NT2/D1 (cell line): ENCODE results near the gene MAP3K5.
A peak's percentile ranks its signal among the peaks of the same experiment; 100 is the strongest.

ENCODE experiments used
- DNase-seq: peaks from one replicate; pipeline ENCODE4 v3.0.0-alpha.2; 2011; ENCODE audit warnings: low read depth, low spot score
- H3K27me3 ChIP-seq: 2 replicates; pipeline ENCODE4 v1.6.0; 2011; ENCODE audit warnings: mild to moderate bottlenecking; ENCODE audit not compliant: insufficient read length, insufficient read depth
- H3K36me3 ChIP-seq: 2 replicates; pipeline ENCODE4 v1.6.1; 2011; ENCODE audit warnings: mild to moderate bottlenecking, low read length, mixed read lengths; ENCODE audit not compliant: insufficient read depth, insufficient read length
- H3K4me1 ChIP-seq: 2 replicates; pipeline ENCODE4 v1.5.1; 2011; ENCODE audit not compliant: insufficient read depth, insufficient read length
- H3K4me3 ChIP-seq: 2 replicates; pipeline ENCODE4 v1.5.1; 2011; ENCODE audit warnings: low read depth; ENCODE audit not compliant: insufficient read length
- H3K9ac ChIP-seq: 2 replicates; pipeline ENCODE4 v1.6.0; 2011; ENCODE audit warnings: low read depth; ENCODE audit not compliant: insufficient read length
- H3K9me3 ChIP-seq: 2 replicates; pipeline ENCODE4 v1.5.1; 2011; ENCODE audit warnings: mild to moderate bottlenecking, low read length; ENCODE audit not compliant: insufficient read depth
- SUZ12 ChIP-seq: IDR thresholded peaks from 2 replicates; pipeline ENCODE4 v1.6.1; 2011; ENCODE audit not compliant: insufficient read length, insufficient read depth; ENCODE audit errors: extremely low read depth
- YY1 ChIP-seq: IDR thresholded peaks from 2 replicates; pipeline ENCODE4 v1.6.1; 2011; ENCODE audit not compliant: insufficient read length, insufficient read depth
- ZNF274 ChIP-seq: IDR thresholded peaks from 2 replicates; pipeline ENCODE4 v1.6.1; 2011; ENCODE audit warnings: mild to moderate bottlenecking, low read depth, low read length

MAP3K5 gene

GRCh38 chr6:136777651-136778050, 14.6 kb downstream of the MAP3K5 start:
- no peak overlapping the region for H3K4me3 ChIP-seq
- no peaks in the 10 kb centered on the region for H3K36me3 ChIP-seq
- no peaks in the 10 kb centered on the region for H3K27me3 ChIP-seq
- DNase-seq: no peak
- TF ChIP-seq YY1 (no peak), SUZ12 (no peak), ZNF274 (no peak)
- no peak overlapping the region for H3K9ac ChIP-seq
- no peaks in the 10 kb centered on the region for H3K4me1 ChIP-seq
- H3K9me3 ChIP-seq: no peaks in the 10 kb centered on the region

GRCh38 chr6:136775548-136775947, 16.7 kb downstream of the MAP3K5 start:
- TF ChIP-seq ZNF274: no peak
- TF ChIP-seq YY1: no peak
- no peak for TF ChIP-seq SUZ12
- H3K36me3 ChIP-seq: no peaks in the 10 kb centered on the region
- no peaks in the 10 kb centered on the region for H3K9me3 ChIP-seq
- DNase-seq: no peak
- H3K4me3 ChIP-seq: no peak overlapping the region
- no peaks in the 10 kb centered on the region for H3K4me1 ChIP-seq
- no peak overlapping the region for H3K9ac ChIP-seq
- H3K27me3 ChIP-seq: no peaks in the 10 kb centered on the region

- H3K4me1 ChIP-seq: no peaks in the 10 kb centered on the region
- no peaks in the 10 kb centered on the region for H3K9me3 ChIP-seq
- no peak overlapping the region for H3K4me3 ChIP-seq
- H3K9ac ChIP-seq: no peak overlapping the region
- DNase-seq: no peak
- no peaks in the 10 kb centered on the region for H3K27me3 ChIP-seq
- no peak for TF ChIP-seq ZNF274
- H3K36me3 ChIP-seq: no peaks in the 10 kb centered on the region
Observed at GRCh38 chr6:136775081-136775480, 17.2 kb downstream of the MAP3K5 start.

- Histone ChIP-seq H3K4me3 (no peak overlapping the region), H3K27me3 (no peaks in the 10 kb centered on the region), H3K4me1 (no peaks in the 10 kb centered on the region), H3K9ac (no peak overlapping the region), H3K36me3 (no peaks in the 10 kb centered on the region), H3K9me3 (no peaks in the 10 kb centered on the region)
- TF ChIP-seq SUZ12: no peak
- no peak for TF ChIP-seq YY1
- TF ChIP-seq ZNF274: no peak
- DNase-seq: no peak
Observed at GRCh38 chr6:136774228-136775041, 17.8 kb downstream of the MAP3K5 start.

- H3K9ac ChIP-seq: no peak overlapping the region
- no peaks in the 10 kb centered on the region for H3K36me3 ChIP-seq
- no peaks in the 10 kb centered on the region for H3K4me1 ChIP-seq
- no peaks in the 10 kb centered on the region for H3K27me3 ChIP-seq
- no peak overlapping the region for H3K4me3 ChIP-seq
- no peaks in the 10 kb centered on the region for H3K9me3 ChIP-seq
- DNase-seq: no peak
- TF ChIP-seq YY1 (no peak), SUZ12 (no peak), ZNF274 (no peak)
Observed at GRCh38 chr6:136773473-136773796, 18.8 kb downstream of the MAP3K5 start.

GRCh38 chr6:136772685-136773472, 19.4 kb downstream of the MAP3K5 start:
- no peaks in the 10 kb centered on the region for H3K36me3 ChIP-seq
- H3K9ac ChIP-seq: no peak overlapping the region
- no peaks in the 10 kb centered on the region for H3K4me1 ChIP-seq
- no peak overlapping the region for H3K4me3 ChIP-seq
- H3K27me3 ChIP-seq: no peaks in the 10 kb centered on the region
- DNase-seq: peak; percentile 11
- TF ChIP-seq SUZ12 (no peak), YY1 (no peak), ZNF274 (no peak)
- no peaks in the 10 kb centered on the region for H3K9me3 ChIP-seq

GRCh38 chr6:136771306-136771705, 21.0 kb downstream of the MAP3K5 start:
- no peak for TF ChIP-seq ZNF274
- no peak for TF ChIP-seq YY1
- no peak for TF ChIP-seq SUZ12
- Histone ChIP-seq H3K9ac (no peak overlapping the region), H3K4me1 (no peaks in the 10 kb centered on the region), H3K36me3 (no peaks in the 10 kb centered on the region), H3K27me3 (no peaks in the 10 kb centered on the region), H3K4me3 (no peak overlapping the region), H3K9me3 (no peaks in the 10 kb centered on the region)
- DNase-seq: no peak
